ENCODE data around the gene MED13. TPM values are rescaled to one million over a fixed set of nuclear protein-coding genes. Genes with fewer than 3 reads are reported as not detected.

Gene MED13
- total RNA-seq, 1 donor from 2014 or later: 23.7 TPM

DNA sequence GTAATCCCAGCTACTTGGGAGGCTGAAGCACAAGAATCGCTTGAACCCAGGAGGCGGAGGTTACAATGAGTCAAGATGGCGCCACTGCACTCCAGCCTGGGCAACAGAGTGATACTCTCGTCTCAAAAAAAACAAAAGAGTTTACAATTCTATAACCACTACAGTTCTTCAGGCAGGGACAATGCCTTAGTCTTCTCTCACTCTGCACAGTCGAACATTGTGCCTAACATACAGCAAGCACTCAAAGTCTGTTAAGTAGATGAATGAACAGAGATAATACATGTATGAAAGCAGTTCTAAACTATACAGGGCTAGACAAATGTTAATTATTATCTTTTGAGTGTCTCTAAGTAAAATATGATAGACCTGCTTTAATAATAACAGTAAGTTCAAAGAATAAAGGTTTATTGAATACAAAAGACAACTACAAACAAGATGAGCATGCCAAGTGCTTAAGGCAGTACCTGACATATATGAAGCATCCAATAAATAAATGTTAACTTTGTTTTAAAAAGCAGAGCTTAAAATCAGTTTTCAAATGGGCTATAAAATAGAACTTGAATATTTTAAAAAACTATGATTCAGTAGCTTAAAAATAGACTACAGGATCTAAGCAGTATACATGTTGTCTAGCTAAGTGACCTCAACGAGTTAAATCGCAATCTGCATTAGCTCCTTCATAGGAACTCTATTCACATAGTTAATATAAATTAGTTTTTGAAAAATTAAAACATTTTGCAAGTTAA is 156.6 kb downstream of the MED13 start:
- DNase-seq (ENCODE audit: low read depth): no peak
- Histone ChIP-seq H3K4me3 (ENCODE audit: low read depth, low read length) (no peak overlapping the region), H3K36me3 (ENCODE audit: control insufficient read depth, insufficient read depth, low read length) (peaks cover 2% of the 10 kb centered on the region), H3K27me3 (ENCODE audit: control insufficient read depth, insufficient read depth, low read length) (no peaks in the 10 kb centered on the region)
- no peak for FAIRE-seq
- TF ChIP-seq, protein P1, sequence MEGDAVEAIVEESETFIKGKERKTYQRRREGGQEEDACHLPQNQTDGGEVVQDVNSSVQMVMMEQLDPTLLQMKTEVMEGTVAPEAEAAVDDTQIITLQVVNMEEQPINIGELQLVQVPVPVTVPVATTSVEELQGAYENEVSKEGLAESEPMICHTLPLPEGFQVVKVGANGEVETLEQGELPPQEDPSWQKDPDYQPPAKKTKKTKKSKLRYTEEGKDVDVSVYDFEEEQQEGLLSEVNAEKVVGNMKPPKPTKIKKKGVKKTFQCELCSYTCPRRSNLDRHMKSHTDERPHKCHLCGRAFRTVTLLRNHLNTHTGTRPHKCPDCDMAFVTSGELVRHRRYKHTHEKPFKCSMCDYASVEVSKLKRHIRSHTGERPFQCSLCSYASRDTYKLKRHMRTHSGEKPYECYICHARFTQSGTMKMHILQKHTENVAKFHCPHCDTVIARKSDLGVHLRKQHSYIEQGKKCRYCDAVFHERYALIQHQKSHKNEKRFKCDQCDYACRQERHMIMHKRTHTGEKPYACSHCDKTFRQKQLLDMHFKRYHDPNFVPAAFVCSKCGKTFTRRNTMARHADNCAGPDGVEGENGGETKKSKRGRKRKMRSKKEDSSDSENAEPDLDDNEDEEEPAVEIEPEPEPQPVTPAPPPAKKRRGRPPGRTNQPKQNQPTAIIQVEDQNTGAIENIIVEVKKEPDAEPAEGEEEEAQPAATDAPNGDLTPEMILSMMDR (IDR thresholded peaks at IDR 0.05; ENCODE audit: insufficient read depth, low read length, severe bottlenecking): no peak

DNA sequence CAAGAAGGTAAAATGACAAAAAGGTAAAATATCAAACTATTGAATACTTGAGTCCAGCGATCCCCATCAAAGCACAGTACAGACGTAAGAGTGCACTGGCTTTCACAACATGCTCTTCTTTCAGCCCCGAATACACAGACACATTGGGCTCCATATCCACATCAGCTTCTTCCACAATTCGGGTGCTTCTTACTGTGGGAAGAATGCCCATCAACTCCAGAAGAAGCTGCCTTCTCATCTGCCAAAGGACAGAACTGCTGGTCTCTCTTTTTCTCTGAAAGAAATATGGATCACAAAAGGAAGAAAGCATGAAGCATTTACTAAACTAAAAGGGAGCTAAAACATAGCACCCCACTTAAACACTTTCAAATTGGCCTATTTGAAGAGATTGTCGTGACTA is 157.7 kb downstream of the MED13 start:
- H3K36me3 ChIP-seq (ENCODE audit: control insufficient read depth, insufficient read depth, low read length): peaks cover 4% of the 10 kb centered on the region
- FAIRE-seq: no peak
- TF ChIP-seq, protein P1 (IDR thresholded peaks at IDR 0.05; ENCODE audit: insufficient read depth, low read length, severe bottlenecking): no peak
- no peak overlapping the region for H3K4me3 ChIP-seq (ENCODE audit: low read depth, low read length)
- DNase-seq (ENCODE audit: low read depth): no peak
- no peaks in the 10 kb centered on the region for H3K27me3 ChIP-seq (ENCODE audit: control insufficient read depth, insufficient read depth, low read length)

DNA sequence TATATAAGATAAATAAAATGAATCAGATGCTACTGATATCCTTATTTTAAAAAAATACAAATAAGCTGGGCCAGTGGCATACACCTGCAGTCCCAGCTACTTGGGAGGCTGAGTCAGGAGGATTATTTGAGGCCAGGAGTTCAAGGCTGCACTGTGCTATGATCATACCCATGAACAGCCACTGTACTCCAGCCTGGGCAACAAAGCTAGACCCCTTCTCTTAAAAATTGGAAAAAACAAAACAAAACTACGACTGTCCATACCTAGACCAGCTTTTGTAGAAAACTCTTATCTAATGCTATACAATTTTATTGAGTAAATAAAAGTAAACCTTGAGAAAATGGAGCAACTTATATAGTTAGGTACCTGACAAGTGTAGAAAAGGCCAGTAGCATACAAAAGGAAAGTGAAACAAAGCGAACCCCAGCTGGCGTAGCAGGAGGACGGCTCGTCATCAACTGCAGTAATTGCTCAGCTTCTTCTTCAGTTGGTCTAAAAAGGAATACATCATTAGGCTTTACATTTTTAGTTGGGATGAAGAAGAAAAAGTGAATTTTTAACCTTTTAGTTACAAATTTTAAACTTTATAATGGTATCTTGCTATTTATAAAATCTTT is 160.9 kb downstream of the MED13 start:
- H3K27me3 ChIP-seq (ENCODE audit: control insufficient read depth, insufficient read depth, low read length): no peaks in the 10 kb centered on the region
- H3K36me3 ChIP-seq (ENCODE audit: control insufficient read depth, insufficient read depth, low read length): peaks cover 4% of the 10 kb centered on the region
- FAIRE-seq (no peak), DNase-seq (ENCODE audit: low read depth) (no peak)
- TF ChIP-seq, protein P1 (IDR thresholded peaks at IDR 0.05; ENCODE audit: insufficient read depth, low read length, severe bottlenecking): no peak
- H3K4me3 ChIP-seq (ENCODE audit: low read depth, low read length): no peak overlapping the region

DNA sequence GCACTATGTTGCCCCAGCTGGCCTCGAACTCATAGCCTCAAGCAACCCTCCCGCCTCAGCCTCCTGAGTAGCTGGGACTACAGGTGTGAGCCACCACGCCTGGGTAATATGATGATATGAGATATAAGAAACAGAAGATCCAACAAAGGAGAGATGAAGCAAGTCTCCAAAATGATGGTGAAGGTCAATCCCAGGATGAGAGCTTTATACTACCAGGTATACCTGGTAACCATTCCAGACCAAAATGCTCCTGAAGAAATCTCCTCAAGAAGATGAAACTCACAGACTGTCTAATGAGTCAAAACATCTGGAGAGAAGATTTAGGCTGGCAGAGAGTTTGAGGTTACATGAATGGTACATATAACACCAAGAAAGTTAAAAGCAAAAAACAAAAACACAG is 161.8 kb downstream of the MED13 start:
- no peak overlapping the region for H3K4me3 ChIP-seq (ENCODE audit: low read depth, low read length)
- no peaks in the 10 kb centered on the region for H3K27me3 ChIP-seq (ENCODE audit: control insufficient read depth, insufficient read depth, low read length)
- FAIRE-seq: no peak
- DNase-seq (ENCODE audit: low read depth): no peak
- peaks cover 4% of the 10 kb centered on the region for H3K36me3 ChIP-seq (ENCODE audit: control insufficient read depth, insufficient read depth, low read length)
- TF ChIP-seq, protein P1 (IDR thresholded peaks at IDR 0.05; ENCODE audit: insufficient read depth, low read length, severe bottlenecking): no peak

GRCh38 chr17:61897548-61898180 is 167.4 kb downstream of the MED13 start:
- DNase-seq (ENCODE audit: low read depth) (no peak), FAIRE-seq (no peak)
- Histone ChIP-seq H3K27me3 (ENCODE audit: control insufficient read depth, insufficient read depth, low read length) (no peaks in the 10 kb centered on the region), H3K4me3 (ENCODE audit: low read depth, low read length) (no peak overlapping the region), H3K36me3 (ENCODE audit: control insufficient read depth, insufficient read depth, low read length) (peaks cover 1% of the 10 kb centered on the region)
- TF ChIP-seq, protein P1 (IDR thresholded peaks at IDR 0.05; ENCODE audit: insufficient read depth, low read length, severe bottlenecking): no peak
